Keratinocyte (primary cell): ENCODE data around the gene AMZ1.

Source experiments
- CTCF ChIP-seq, 3 experiments: IDR thresholded peaks in 1 of 3; conservative IDR thresholded peaks in 1 of 3; optimal IDR thresholded peaks in 1 of 3; 2 replicates in 2 of 3; 3 replicates in 1 of 3; pipeline versions ENCODE3 to v1.5.1; 2011; ENCODE audit warnings: low read length in 3 of 3, mild to moderate bottlenecking in 3 of 3, moderate library complexity in 2 of 3, control low read depth in 1 of 3, inconsistent platforms in 1 of 3; ENCODE audit not compliant: insufficient read depth in 2 of 3; ENCODE audit errors: extremely low read depth in 1 of 3
- EZH2 ChIP-seq: IDR thresholded peaks from one replicate; pipeline ENCODE4 v1.6.1; 2012; ENCODE audit warnings: inconsistent platforms, mild to moderate bottlenecking, low read length, moderate library complexity

- TF ChIP-seq CTCF (optimal IDR thresholded peaks at IDR 0.05 in 1 of 3, IDR thresholded peaks at IDR 0.05 in 1 of 3, conservative IDR thresholded peaks at IDR 0.05 in 1 of 3; ENCODE audit: extremely low read depth in 1 of 3, insufficient read depth in 2 of 3, low read length in 3 of 3), result no peak
- TF ChIP-seq EZH2, result no peak
These were observed 35.9 kb upstream of the AMZ1 start for GRCh38 chr7:2651847-2652735.
